Measurements from ENCODE around the gene DAB2IP. TPM values are rescaled to one million over a fixed set of nuclear protein-coding genes. Genes with fewer than 3 reads are reported as not detected.

DAB2IP gene
- total RNA-seq, 2 experiments from 2014 or later = 0.18 to 0.33 TPM

DNA sequence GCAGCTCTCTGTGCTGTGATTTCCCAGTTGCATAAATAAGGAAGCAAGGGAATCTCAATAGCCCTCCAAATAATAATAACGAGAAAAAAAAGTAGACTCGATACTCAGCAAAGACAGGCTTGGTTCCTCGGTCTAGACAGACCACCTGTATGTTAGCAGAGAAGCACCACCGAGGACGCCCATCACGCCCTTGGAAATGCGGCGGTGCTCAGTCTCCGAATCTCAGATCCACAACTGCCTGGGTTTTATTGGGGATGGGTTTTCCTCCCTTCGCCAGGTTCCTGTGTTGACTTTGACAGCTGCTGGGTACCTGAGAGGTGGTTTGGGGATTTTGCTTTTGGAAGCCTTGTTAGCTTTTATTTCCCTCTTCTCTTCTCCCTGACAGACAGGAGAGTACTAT is 7.2 kb downstream of the DAB2IP start:
- no peak overlapping the region for H3K4me3 Mint-ChIP-seq
- H3K27ac Mint-ChIP-seq = no peak overlapping the region
- no peaks in the 10 kb centered on the region for H3K36me3 Mint-ChIP-seq
- no peaks in the 10 kb centered on the region for H3K4me1 Mint-ChIP-seq
- H3K27me3 Mint-ChIP-seq = peaks cover 37% of the 10 kb centered on the region
- no peaks in the 10 kb centered on the region for H3K9me3 Mint-ChIP-seq
- DNase-seq = no peak

- peaks cover 29% of the 10 kb centered on the region for H3K27me3 Mint-ChIP-seq
- no peaks in the 10 kb centered on the region for H3K36me3 Mint-ChIP-seq
- H3K4me1 Mint-ChIP-seq = no peaks in the 10 kb centered on the region
- DNase-seq = no peak
- H3K4me3 Mint-ChIP-seq = no peak overlapping the region
- no peak overlapping the region for H3K27ac Mint-ChIP-seq
- no peaks in the 10 kb centered on the region for H3K9me3 Mint-ChIP-seq
These were observed 8.9 kb downstream of the DAB2IP start for GRCh38 chr9:121660367-121660766.

DNA sequence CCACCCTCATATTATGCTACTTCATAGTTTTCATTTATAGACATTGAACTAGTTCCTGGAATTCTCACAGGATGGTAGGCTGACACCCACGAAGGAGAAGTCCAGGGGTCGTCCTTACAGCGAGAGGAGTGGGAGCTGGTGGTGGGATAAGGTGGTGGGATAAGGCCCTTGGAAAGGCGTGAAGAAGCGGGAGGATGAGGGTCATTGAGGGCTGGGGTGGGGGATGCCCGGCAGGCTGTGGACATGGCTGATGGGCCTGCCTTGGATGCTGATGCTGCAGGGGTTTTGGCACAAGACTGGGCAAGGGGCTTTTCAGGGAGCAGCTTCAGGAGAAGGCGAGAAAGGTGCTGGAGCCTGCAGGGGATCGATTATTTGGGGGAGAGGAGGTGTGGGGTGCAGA is 9.4 kb downstream of the DAB2IP start:
- Mint-ChIP-seq H3K4me1 (no peaks in the 10 kb centered on the region), H3K9me3 (no peaks in the 10 kb centered on the region), H3K27ac (no peak overlapping the region), H3K4me3 (no peak overlapping the region), H3K36me3 (no peaks in the 10 kb centered on the region), H3K27me3 (peaks cover 32% of the 10 kb centered on the region)
- no peak for DNase-seq

GRCh38 chr9:121661328-121661727 is 9.9 kb downstream of the DAB2IP start:
- DNase-seq = no peak
- H3K4me3 Mint-ChIP-seq = no peak overlapping the region
- H3K9me3 Mint-ChIP-seq = no peaks in the 10 kb centered on the region
- peaks cover 36% of the 10 kb centered on the region for H3K27me3 Mint-ChIP-seq
- no peaks in the 10 kb centered on the region for H3K36me3 Mint-ChIP-seq
- H3K27ac Mint-ChIP-seq = no peak overlapping the region
- H3K4me1 Mint-ChIP-seq = no peaks in the 10 kb centered on the region

- no peaks in the 10 kb centered on the region for H3K9me3 Mint-ChIP-seq
- H3K4me1 Mint-ChIP-seq = no peaks in the 10 kb centered on the region
- DNase-seq = no peak
- no peak overlapping the region for H3K4me3 Mint-ChIP-seq
- no peaks in the 10 kb centered on the region for H3K36me3 Mint-ChIP-seq
- H3K27ac Mint-ChIP-seq = no peak overlapping the region
- peaks cover 32% of the 10 kb centered on the region for H3K27me3 Mint-ChIP-seq
These were observed 10.9 kb downstream of the DAB2IP start for GRCh38 chr9:121662359-121662758.

- Mint-ChIP-seq H3K36me3 (no peaks in the 10 kb centered on the region), H3K9me3 (no peaks in the 10 kb centered on the region), H3K27me3 (peaks cover 28% of the 10 kb centered on the region), H3K4me3 (no peak overlapping the region), H3K27ac (no peak overlapping the region), H3K4me1 (no peaks in the 10 kb centered on the region)
- no peak for DNase-seq
These were observed 11.6 kb downstream of the DAB2IP start for GRCh38 chr9:121662891-121663580.

DNA sequence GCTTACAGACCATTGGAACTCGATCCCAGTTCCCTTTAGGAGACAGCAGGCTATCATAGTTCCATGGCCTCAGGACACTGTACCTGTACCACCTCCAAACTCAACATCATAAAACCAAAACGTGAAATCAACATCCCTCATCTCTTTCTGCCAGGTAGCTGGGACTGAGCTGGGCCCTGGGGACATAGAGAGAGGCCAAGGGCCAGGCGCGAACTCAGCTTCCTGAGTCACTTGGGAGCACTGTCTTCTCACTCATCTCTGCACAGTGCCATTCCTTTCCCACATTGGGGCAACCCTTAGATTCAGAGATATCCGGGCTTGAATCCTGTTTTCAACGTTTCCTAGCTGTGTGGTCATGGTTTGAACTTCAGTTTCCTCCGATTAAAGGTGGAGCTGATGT is 12.2 kb downstream of the DAB2IP start:
- H3K4me3 Mint-ChIP-seq = no peak overlapping the region
- H3K4me1 Mint-ChIP-seq = no peaks in the 10 kb centered on the region
- DNase-seq = no peak
- no peaks in the 10 kb centered on the region for H3K36me3 Mint-ChIP-seq
- H3K27me3 Mint-ChIP-seq = peaks cover 28% of the 10 kb centered on the region
- no peaks in the 10 kb centered on the region for H3K9me3 Mint-ChIP-seq
- no peak overlapping the region for H3K27ac Mint-ChIP-seq

DNA sequence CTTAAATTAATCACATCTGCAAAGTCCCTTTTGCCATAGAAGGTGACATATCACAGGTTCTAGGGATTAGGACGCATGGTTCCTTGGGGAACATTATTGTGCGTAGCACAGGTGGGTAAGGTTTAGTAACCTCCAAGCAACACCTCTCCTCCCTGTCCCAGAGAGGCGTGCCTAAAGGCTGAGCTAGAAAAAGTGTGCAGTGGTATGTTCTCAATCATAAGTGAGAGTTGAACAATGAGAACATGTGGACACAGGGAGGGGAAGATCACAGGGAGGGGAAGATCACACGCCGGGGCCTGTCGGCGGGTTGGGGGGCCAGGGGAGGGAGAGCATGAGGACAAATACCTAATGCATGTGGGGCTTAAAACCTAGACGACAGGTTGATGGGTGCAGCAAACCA is 14.9 kb downstream of the DAB2IP start:
- no peaks in the 10 kb centered on the region for H3K9me3 Mint-ChIP-seq
- H3K36me3 Mint-ChIP-seq = no peaks in the 10 kb centered on the region
- no peak overlapping the region for H3K4me3 Mint-ChIP-seq
- H3K27me3 Mint-ChIP-seq = peaks cover 32% of the 10 kb centered on the region
- DNase-seq = no peak
- H3K27ac Mint-ChIP-seq = no peak overlapping the region
- no peaks in the 10 kb centered on the region for H3K4me1 Mint-ChIP-seq

DNA sequence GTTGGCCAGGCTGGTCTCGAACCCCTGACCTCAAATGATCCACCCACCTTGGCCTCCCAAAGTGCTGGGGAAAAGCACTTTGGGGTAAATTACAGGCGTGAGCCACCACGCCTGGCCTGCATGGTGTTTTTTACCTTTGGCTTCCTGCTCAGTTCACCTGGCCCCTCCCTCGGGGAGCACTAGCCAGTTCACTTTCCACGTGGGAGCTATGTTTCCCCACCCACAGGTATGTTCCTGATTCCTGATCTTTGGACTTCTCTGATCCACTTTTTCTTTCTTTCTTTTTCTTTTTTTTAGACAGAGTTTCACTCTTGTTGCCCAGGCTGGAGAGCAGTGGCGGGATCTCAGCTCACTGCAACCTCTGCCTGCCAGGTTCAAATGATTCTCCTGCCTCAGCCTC is 15.8 kb downstream of the DAB2IP start:
- H3K27ac Mint-ChIP-seq = no peak overlapping the region
- H3K4me1 Mint-ChIP-seq = no peaks in the 10 kb centered on the region
- DNase-seq = no peak
- H3K9me3 Mint-ChIP-seq = no peaks in the 10 kb centered on the region
- no peak overlapping the region for H3K4me3 Mint-ChIP-seq
- H3K27me3 Mint-ChIP-seq = peaks cover 25% of the 10 kb centered on the region
- no peaks in the 10 kb centered on the region for H3K36me3 Mint-ChIP-seq

GRCh38 chr9:121667890-121668289 is 16.5 kb downstream of the DAB2IP start:
- H3K27ac Mint-ChIP-seq = no peak overlapping the region
- H3K27me3 Mint-ChIP-seq = peaks cover 21% of the 10 kb centered on the region
- no peak for DNase-seq
- no peak overlapping the region for H3K4me3 Mint-ChIP-seq
- H3K4me1 Mint-ChIP-seq = no peaks in the 10 kb centered on the region
- no peaks in the 10 kb centered on the region for H3K36me3 Mint-ChIP-seq
- no peaks in the 10 kb centered on the region for H3K9me3 Mint-ChIP-seq

DNA sequence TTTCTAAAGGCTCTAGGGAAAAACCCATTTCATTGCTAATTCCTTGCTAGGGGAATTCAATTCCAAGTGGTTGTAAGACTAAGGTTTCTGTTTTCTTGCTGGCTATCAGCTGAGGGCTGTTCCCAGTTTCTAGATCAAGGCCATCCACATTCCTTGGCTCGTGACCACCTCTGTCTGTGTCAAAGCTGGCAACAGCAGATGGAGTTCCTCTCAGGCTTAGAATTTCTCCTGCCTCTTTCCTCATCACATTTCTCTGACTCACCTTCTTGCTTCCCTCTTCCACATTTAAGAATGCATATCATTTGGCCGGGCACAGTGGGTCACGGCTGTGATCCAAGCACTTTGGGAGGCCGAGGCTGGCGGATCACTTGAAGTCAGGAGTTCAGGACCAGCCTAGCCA is 19.0 kb downstream of the DAB2IP start:
- H3K27me3 Mint-ChIP-seq = peaks cover 11% of the 10 kb centered on the region
- no peaks in the 10 kb centered on the region for H3K9me3 Mint-ChIP-seq
- no peak overlapping the region for H3K27ac Mint-ChIP-seq
- no peak overlapping the region for H3K4me3 Mint-ChIP-seq
- no peaks in the 10 kb centered on the region for H3K4me1 Mint-ChIP-seq
- no peak for DNase-seq
- H3K36me3 Mint-ChIP-seq = no peaks in the 10 kb centered on the region

GRCh38 chr9:121671612-121672155 is 20.2 kb downstream of the DAB2IP start:
- H3K27ac Mint-ChIP-seq = no peak overlapping the region
- DNase-seq = no peak
- H3K4me3 Mint-ChIP-seq = no peak overlapping the region
- H3K4me1 Mint-ChIP-seq = no peaks in the 10 kb centered on the region
- H3K27me3 Mint-ChIP-seq = peaks cover 3% of the 10 kb centered on the region
- H3K36me3 Mint-ChIP-seq = no peaks in the 10 kb centered on the region
- H3K9me3 Mint-ChIP-seq = no peaks in the 10 kb centered on the region

DNA sequence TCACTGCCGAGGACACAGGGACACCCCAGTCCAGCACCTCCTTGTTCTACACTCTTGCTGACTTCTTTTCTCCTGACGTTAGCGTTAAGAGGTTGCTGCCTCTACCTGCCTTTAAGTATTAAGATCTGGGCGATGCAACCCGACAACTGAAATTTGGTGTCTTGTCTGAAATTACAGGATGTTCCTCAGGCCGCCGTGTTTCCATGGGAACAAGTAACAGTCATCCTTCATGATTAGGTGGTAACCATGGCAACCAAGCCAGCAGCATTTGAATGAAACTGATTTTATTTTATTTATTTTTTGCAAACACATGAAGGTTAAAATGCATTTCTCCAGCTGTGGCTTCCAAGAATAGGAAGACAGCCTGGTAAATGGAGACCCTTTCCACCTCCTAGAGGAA is 20.8 kb downstream of the DAB2IP start:
- peaks cover 3% of the 10 kb centered on the region for H3K27me3 Mint-ChIP-seq
- H3K4me1 Mint-ChIP-seq = no peaks in the 10 kb centered on the region
- H3K36me3 Mint-ChIP-seq = no peaks in the 10 kb centered on the region
- no peaks in the 10 kb centered on the region for H3K9me3 Mint-ChIP-seq
- no peak for DNase-seq
- H3K27ac Mint-ChIP-seq = no peak overlapping the region
- no peak overlapping the region for H3K4me3 Mint-ChIP-seq

GRCh38 chr9:121672986-121673385 is 21.6 kb downstream of the DAB2IP start:
- no peak overlapping the region for H3K27ac Mint-ChIP-seq
- H3K4me1 Mint-ChIP-seq = no peaks in the 10 kb centered on the region
- DNase-seq = no peak
- no peak overlapping the region for H3K4me3 Mint-ChIP-seq
- H3K9me3 Mint-ChIP-seq = no peaks in the 10 kb centered on the region
- H3K27me3 Mint-ChIP-seq = peaks cover 3% of the 10 kb centered on the region
- H3K36me3 Mint-ChIP-seq = no peaks in the 10 kb centered on the region

DNA sequence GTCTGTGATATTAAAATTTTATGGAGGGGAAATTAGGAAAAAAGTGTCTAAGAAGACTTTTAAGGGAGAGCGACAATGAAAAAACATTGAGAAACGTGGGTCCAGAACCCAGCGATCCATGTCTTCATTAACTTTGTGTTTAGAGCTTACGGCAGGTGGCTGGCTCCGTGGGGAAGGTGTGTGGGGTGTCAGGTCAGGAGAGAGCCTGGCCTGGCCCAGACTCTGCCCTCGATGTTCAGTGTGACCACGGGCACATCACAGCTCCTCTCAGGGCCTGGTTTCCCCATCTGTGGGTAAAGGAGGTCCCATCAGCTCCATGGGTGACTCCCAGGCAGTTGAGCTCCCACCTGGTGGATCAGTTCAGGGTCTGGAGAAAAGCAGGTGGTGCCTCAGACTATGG is 22.1 kb downstream of the DAB2IP start:
- no peak overlapping the region for H3K27ac Mint-ChIP-seq
- H3K4me1 Mint-ChIP-seq = no peaks in the 10 kb centered on the region
- DNase-seq = no peak
- H3K27me3 Mint-ChIP-seq = peaks cover 3% of the 10 kb centered on the region
- no peaks in the 10 kb centered on the region for H3K36me3 Mint-ChIP-seq
- H3K4me3 Mint-ChIP-seq = no peak overlapping the region
- no peaks in the 10 kb centered on the region for H3K9me3 Mint-ChIP-seq

- Mint-ChIP-seq H3K36me3 (no peaks in the 10 kb centered on the region), H3K27ac (no peak overlapping the region), H3K4me3 (no peak overlapping the region), H3K27me3 (peaks cover 3% of the 10 kb centered on the region), H3K4me1 (no peaks in the 10 kb centered on the region), H3K9me3 (no peaks in the 10 kb centered on the region)
- DNase-seq = no peak
These were observed 22.6 kb downstream of the DAB2IP start for GRCh38 chr9:121674017-121674416.

All from activated naive CD8-positive, alpha-beta T cell treated with anti-CD3 and anti-CD28 coated beads for 36 hours (primary cell).